ENCODE data around the gene SLX4IP. TPM values are rescaled to one million over a fixed set of nuclear protein-coding genes. Genes with fewer than 3 reads are reported as not detected.
"Not testable (repeated sequence)": the region's sequence is repeated elsewhere in the genome, so short reads cannot be mapped to it uniquely, and the experiment has no call there.

SLX4IP gene
- total RNA-seq, 1 experiment from 2014 or later, result 5.4 TPM

- Mint-ChIP-seq H3K4me1 (ENCODE audit: low read depth, unreplicated experiment) (no peaks in the 10 kb centered on the region), H3K9me3 (ENCODE audit: low read depth, unreplicated experiment) (no peaks in the 10 kb centered on the region), H3K27me3 (ENCODE audit: unreplicated experiment) (no peaks in the 10 kb centered on the region), H3K4me3 (ENCODE audit: low read depth, unreplicated experiment) (no peak overlapping the region), H3K27ac (ENCODE audit: unreplicated experiment) (no peak overlapping the region), H3K36me3 (ENCODE audit: insufficient read depth, unreplicated experiment) (no peaks in the 10 kb centered on the region)
- DNase-seq, result no peak
- intact Hi-C loops (cut with micrococcal nuclease; ENCODE audit: unreplicated experiment), result no loop called here
- no peak for TF ChIP-seq CTCF (IDR thresholded peaks at IDR 0.05; ENCODE audit: unreplicated experiment)
- BruUV-seq (replicated peaks), result no TSS peak
- CTCF ChIA-PET, result interaction anchor here (0.7 kb wide), 1 partner anchor 10 kb away, joined by 3 read pairs; no protein-coding TSS in a partner anchor
These were observed 44.4 kb upstream of the SLX4IP start for GRCh38 chr20:10390709-10391108.

GRCh38 chr20:10394752-10395151 is 40.4 kb upstream of the SLX4IP start:
- DNase-seq; H3K4me1 Mint-ChIP-seq (ENCODE audit: low read depth, unreplicated experiment); H3K36me3 Mint-ChIP-seq (ENCODE audit: insufficient read depth, unreplicated experiment); CTCF ChIA-PET; H3K9me3 Mint-ChIP-seq (ENCODE audit: low read depth, unreplicated experiment); H3K27me3 Mint-ChIP-seq (ENCODE audit: unreplicated experiment); H3K4me3 Mint-ChIP-seq (ENCODE audit: low read depth, unreplicated experiment); H3K27ac Mint-ChIP-seq (ENCODE audit: unreplicated experiment); intact Hi-C loops (cut with micrococcal nuclease; ENCODE audit: unreplicated experiment); BruUV-seq (replicated peaks): not testable (repeated sequence)

- Mint-ChIP-seq H3K4me1 (ENCODE audit: low read depth, unreplicated experiment) (no peaks in the 10 kb centered on the region), H3K36me3 (ENCODE audit: insufficient read depth, unreplicated experiment) (no peaks in the 10 kb centered on the region), H3K27me3 (ENCODE audit: unreplicated experiment) (no peaks in the 10 kb centered on the region), H3K4me3 (ENCODE audit: low read depth, unreplicated experiment) (no peak overlapping the region), H3K27ac (ENCODE audit: unreplicated experiment) (no peak overlapping the region), H3K9me3 (ENCODE audit: low read depth, unreplicated experiment) (no peaks in the 10 kb centered on the region)
- TF ChIP-seq CTCF (IDR thresholded peaks at IDR 0.05; ENCODE audit: unreplicated experiment), result no peak
- no peak for DNase-seq
- intact Hi-C loops (cut with micrococcal nuclease; ENCODE audit: unreplicated experiment), result no loop called here
- BruUV-seq (replicated peaks), result no TSS peak
- CTCF ChIA-PET, result no interaction called here
These were observed 36.2 kb upstream of the SLX4IP start for GRCh38 chr20:10398834-10399369.

GRCh38 chr20:10402938-10403608 is 32.0 kb upstream of the SLX4IP start:
- no peak for TF ChIP-seq CTCF (IDR thresholded peaks at IDR 0.05; ENCODE audit: unreplicated experiment)
- H3K4me3 Mint-ChIP-seq (ENCODE audit: low read depth, unreplicated experiment), result no peak overlapping the region

GRCh38 chr20:10404023-10404628 is 31.0 kb upstream of the SLX4IP start:
- no peaks in the 10 kb centered on the region for H3K9me3 Mint-ChIP-seq (ENCODE audit: low read depth, unreplicated experiment)

More at GRCh38 chr20:10402938-10403608, 32.0 kb upstream of the SLX4IP start:
- DNase-seq, result no peak
- no peaks in the 10 kb centered on the region for H3K36me3 Mint-ChIP-seq (ENCODE audit: insufficient read depth, unreplicated experiment)
- no TSS peak for BruUV-seq (replicated peaks)
- no peaks in the 10 kb centered on the region for H3K9me3 Mint-ChIP-seq (ENCODE audit: low read depth, unreplicated experiment)
- CTCF ChIA-PET, result no interaction called here
- H3K27me3 Mint-ChIP-seq (ENCODE audit: unreplicated experiment), result no peaks in the 10 kb centered on the region
- H3K4me1 Mint-ChIP-seq (ENCODE audit: low read depth, unreplicated experiment), result no peaks in the 10 kb centered on the region
- H3K27ac Mint-ChIP-seq (ENCODE audit: unreplicated experiment), result no peak overlapping the region
- intact Hi-C loops (cut with micrococcal nuclease; ENCODE audit: unreplicated experiment), result no loop called here

More at GRCh38 chr20:10404023-10404628, 31.0 kb upstream of the SLX4IP start:
- Mint-ChIP-seq H3K4me3 (ENCODE audit: low read depth, unreplicated experiment) (no peak overlapping the region), H3K36me3 (ENCODE audit: insufficient read depth, unreplicated experiment) (no peaks in the 10 kb centered on the region), H3K27me3 (ENCODE audit: unreplicated experiment) (no peaks in the 10 kb centered on the region), H3K27ac (ENCODE audit: unreplicated experiment) (no peak overlapping the region), H3K4me1 (ENCODE audit: low read depth, unreplicated experiment) (no peaks in the 10 kb centered on the region)
- TF ChIP-seq CTCF (IDR thresholded peaks at IDR 0.05; ENCODE audit: unreplicated experiment), result no peak
- BruUV-seq (replicated peaks), result no TSS peak
- intact Hi-C loops (cut with micrococcal nuclease; ENCODE audit: unreplicated experiment), result no loop called here
- no peak for DNase-seq
- CTCF ChIA-PET, result no interaction called here
